GM19463 (cell line): ENCODE measurements around the gene CHST13.

Source experiments
- ATAC-seq: cut with Tn5 transposase; IDR thresholded peaks from one replicate; pipeline ENCODE4 v1.9.1; 2021; ENCODE audit warnings: mild to moderate bottlenecking, moderate library complexity; ENCODE audit not compliant: unreplicated experiment

Gene CHST13

GRCh38 chr3:126487151-126487771 lies 36.7 kb upstream of the CHST13 start:
- ATAC-seq = no peak

GRCh38 chr3:126488185-126488584 lies 35.8 kb upstream of the CHST13 start:
- no peak for ATAC-seq

GRCh38 chr3:126488886-126489569 lies 34.9 kb upstream of the CHST13 start:
- ATAC-seq = no peak

- ATAC-seq = no peak
These were observed 33.3 kb upstream of the CHST13 start for GRCh38 chr3:126490619-126491018.

GRCh38 chr3:126491221-126492013 lies 32.5 kb upstream of the CHST13 start:
- ATAC-seq = no peak

- ATAC-seq = no peak
These were observed 30.9 kb upstream of the CHST13 start for GRCh38 chr3:126493051-126493450.

- no peak for ATAC-seq
These were observed 30.2 kb upstream of the CHST13 start for GRCh38 chr3:126493739-126494138.

GRCh38 chr3:126494204-126494969 lies 29.6 kb upstream of the CHST13 start:
- no peak for ATAC-seq

- no peak for ATAC-seq
These were observed 29.1 kb upstream of the CHST13 start for GRCh38 chr3:126494970-126495230.

GRCh38 chr3:126495786-126496185 lies 28.2 kb upstream of the CHST13 start:
- no peak for ATAC-seq

- no peak for ATAC-seq
These were observed 26.8 kb upstream of the CHST13 start for GRCh38 chr3:126496894-126497850.

GRCh38 chr3:126497956-126498355 lies 26.0 kb upstream of the CHST13 start:
- ATAC-seq = no peak

- no peak for ATAC-seq
These were observed 25.5 kb upstream of the CHST13 start for GRCh38 chr3:126498461-126498860.

- no peak for ATAC-seq
These were observed 25.0 kb upstream of the CHST13 start for GRCh38 chr3:126498929-126499328.

GRCh38 chr3:126499401-126499800 lies 24.6 kb upstream of the CHST13 start:
- ATAC-seq = no peak

GRCh38 chr3:126500016-126500415 lies 23.9 kb upstream of the CHST13 start:
- no peak for ATAC-seq

GRCh38 chr3:126501054-126501453 lies 22.9 kb upstream of the CHST13 start:
- no peak for ATAC-seq

- ATAC-seq = no peak
These were observed 22.2 kb upstream of the CHST13 start for GRCh38 chr3:126501736-126502135.

- no peak for ATAC-seq
These were observed 21.3 kb upstream of the CHST13 start for GRCh38 chr3:126502656-126503055.

- ATAC-seq = no peak
These were observed 20.3 kb upstream of the CHST13 start for GRCh38 chr3:126503701-126504100.
